GM20000 (cell line): ENCODE measurements around the gene ASTN2.

Experiments
- DNase-seq: peaks from one replicate; pipeline ENCODE4 v3.0.0; 2012; ENCODE audit warnings: low spot score
- TF ChIP-seq, protein P1 (sequence below): IDR thresholded peaks from 2 replicates; pipeline ENCODE4 v1.5.1; 2012; ENCODE audit warnings: mild to moderate bottlenecking, control low read depth; ENCODE audit errors: extremely low read depth, missing control alignments

ASTN2 gene

GRCh38 chr9:116549786-116550660, 864.8 kb downstream of the ASTN2 start:
- no peak for DNase-seq
- TF ChIP-seq, protein P1, sequence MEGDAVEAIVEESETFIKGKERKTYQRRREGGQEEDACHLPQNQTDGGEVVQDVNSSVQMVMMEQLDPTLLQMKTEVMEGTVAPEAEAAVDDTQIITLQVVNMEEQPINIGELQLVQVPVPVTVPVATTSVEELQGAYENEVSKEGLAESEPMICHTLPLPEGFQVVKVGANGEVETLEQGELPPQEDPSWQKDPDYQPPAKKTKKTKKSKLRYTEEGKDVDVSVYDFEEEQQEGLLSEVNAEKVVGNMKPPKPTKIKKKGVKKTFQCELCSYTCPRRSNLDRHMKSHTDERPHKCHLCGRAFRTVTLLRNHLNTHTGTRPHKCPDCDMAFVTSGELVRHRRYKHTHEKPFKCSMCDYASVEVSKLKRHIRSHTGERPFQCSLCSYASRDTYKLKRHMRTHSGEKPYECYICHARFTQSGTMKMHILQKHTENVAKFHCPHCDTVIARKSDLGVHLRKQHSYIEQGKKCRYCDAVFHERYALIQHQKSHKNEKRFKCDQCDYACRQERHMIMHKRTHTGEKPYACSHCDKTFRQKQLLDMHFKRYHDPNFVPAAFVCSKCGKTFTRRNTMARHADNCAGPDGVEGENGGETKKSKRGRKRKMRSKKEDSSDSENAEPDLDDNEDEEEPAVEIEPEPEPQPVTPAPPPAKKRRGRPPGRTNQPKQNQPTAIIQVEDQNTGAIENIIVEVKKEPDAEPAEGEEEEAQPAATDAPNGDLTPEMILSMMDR: no peak

GRCh38 chr9:116549061-116549664, 865.7 kb downstream of the ASTN2 start:
- no peak for DNase-seq
- TF ChIP-seq, protein P1: no peak

- TF ChIP-seq, protein P1: no peak
- DNase-seq: no peak
Observed at GRCh38 chr9:116547729-116548426, 867.0 kb downstream of the ASTN2 start.

- TF ChIP-seq, protein P1: no peak
- DNase-seq: no peak
Observed at GRCh38 chr9:116546711-116547581, 867.9 kb downstream of the ASTN2 start.

- TF ChIP-seq, protein P1: no peak
- no peak for DNase-seq
Observed at GRCh38 chr9:116544896-116545295, 870.0 kb downstream of the ASTN2 start.

DNA sequence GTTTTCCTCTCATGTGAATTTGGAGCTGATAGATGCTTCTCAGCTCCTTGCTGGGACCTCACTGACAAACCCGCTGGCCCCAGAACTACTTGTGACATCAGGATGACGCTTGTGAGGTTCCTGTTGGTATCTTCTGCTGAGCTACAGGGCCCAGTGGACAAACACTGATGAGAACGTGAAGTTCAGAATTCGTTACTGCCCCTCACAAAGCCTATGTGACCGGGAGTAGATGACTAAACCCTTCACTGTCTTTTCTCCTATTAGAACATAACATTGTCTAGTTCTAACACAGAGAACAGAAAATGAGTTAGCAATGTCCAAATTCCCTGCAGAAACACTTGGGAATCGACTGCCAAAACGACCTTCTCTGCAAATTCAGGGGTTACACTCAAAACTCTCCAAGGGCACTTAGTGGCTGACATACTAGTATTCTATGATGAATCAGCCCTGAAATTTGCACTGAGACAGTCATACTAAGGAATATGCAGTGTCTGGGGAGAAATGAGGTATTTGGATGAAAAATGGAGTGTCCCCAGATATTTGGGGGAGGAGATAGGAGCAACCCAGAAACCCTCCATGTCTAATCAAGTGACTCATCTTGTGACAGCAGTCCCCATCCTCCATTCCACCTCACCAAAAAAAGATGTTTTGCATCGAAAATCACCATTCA, 871.0 kb downstream of the ASTN2 start:
- TF ChIP-seq, protein P1: no peak
- no peak for DNase-seq
